GM18868 (cell line): ENCODE results near the gene LRRC31.

ENCODE experiments used
- ATAC-seq: cut with Tn5 transposase; IDR thresholded peaks from one replicate; pipeline ENCODE4 v1.9.1; 2021; ENCODE audit warnings: mild to moderate bottlenecking, moderate library complexity; ENCODE audit not compliant: unreplicated experiment

The LRRC31 gene

GRCh38 chr3:169869484-169870220 is at the start of gene LRRC31:
Gene LRRC31 (minus strand): TSS chr3:169869935. CDS start chr3:169869807, 128 bp downstream.
- no peak for ATAC-seq

GRCh38 chr3:169914321-169914720 is 44.6 kb upstream of the LRRC31 start:
- ATAC-seq: no peak

- no peak for ATAC-seq
These were observed 43.6 kb upstream of the LRRC31 start for GRCh38 chr3:169913323-169913722.

GRCh38 chr3:169911272-169911671 is 41.5 kb upstream of the LRRC31 start, which contains the start of gene SAMD7:
Gene SAMD7 (plus strand): TSS chr3:169911572. CDS start chr3:169919499, 7,927 bp downstream.
- no peak for ATAC-seq

- ATAC-seq: no peak
These were observed 38.2 kb upstream of the LRRC31 start for GRCh38 chr3:169907944-169908343.

- ATAC-seq: no peak
These were observed 37.7 kb upstream of the LRRC31 start for GRCh38 chr3:169907476-169907875.

GRCh38 chr3:169905404-169905803 is 35.7 kb upstream of the LRRC31 start:
- no peak for ATAC-seq

DNA sequence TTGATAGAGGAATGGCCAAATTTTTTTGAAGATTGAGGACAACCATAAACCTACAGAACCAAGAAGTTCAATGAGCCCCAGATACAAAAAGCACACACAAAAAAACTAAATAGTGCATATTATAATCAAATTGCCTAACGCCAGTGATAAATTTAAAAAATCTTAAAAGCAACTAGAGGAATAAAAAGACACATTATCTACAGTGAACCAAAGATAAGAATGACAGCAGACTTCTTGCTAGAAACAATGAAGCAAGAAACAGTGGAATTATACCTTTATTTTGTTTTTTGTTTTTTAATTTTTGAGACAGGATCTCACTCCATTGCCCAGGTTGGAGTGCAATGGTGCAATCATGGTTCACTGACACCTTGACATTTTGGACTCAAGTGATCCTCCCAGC is 31.7 kb upstream of the LRRC31 start:
- ATAC-seq: no peak

DNA sequence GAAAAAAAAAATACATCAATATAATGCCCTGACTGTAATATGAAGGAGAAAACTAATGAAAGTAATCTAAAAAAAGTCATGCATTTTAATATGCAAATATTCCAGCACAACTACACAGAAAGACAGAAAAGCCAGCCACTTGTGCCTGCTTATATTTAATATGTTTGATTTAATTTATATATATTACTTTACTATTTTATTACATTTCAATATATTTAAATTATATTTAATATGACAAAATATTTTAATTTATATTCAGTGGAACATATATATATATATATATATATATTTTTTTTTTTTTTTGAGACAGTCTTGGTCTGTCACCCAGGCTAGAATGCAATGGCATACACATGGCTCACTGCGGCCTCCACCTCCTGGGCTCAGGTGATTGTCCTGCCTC is 27.5 kb upstream of the LRRC31 start:
- no peak for ATAC-seq

DNA sequence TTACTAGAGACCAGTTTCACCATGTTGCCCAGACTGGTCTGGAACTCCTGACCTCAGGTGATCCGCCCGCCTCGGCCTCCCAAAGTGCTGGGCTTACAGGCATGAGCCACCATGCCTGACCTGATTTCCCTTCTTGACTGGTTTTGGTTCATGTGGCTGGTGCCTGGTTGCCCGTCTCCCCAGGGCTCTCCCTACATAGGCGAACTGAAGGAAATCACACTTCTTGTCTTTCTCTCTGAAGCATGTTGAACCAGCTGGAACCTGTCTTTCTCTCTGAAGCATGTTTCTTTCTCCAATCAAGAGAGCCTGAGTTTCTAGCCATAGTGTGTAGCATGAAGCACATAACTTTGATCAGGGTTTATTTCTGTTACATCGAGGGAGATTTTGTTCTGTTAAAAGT is 25.3 kb upstream of the LRRC31 start:
- no peak for ATAC-seq

DNA sequence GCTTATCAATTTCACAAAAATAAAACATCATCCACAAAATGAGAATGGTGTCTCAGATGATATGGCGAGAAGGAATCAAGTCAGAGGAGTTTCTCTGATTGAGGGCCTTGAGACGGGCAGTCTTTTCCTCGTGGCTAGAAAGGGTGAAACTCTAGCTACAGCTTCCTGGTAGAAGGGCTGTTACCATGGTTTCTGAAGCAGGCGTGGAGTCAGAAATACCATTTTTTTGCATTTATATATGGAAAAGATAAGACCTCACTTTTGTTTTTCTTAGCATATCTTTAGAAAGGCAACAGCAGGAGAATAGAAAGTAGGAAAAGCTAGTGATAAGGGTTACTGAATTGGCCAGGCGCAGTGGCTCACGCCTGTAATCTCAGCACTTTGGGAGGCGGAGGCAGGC is 24.4 kb upstream of the LRRC31 start:
- ATAC-seq: no peak

DNA sequence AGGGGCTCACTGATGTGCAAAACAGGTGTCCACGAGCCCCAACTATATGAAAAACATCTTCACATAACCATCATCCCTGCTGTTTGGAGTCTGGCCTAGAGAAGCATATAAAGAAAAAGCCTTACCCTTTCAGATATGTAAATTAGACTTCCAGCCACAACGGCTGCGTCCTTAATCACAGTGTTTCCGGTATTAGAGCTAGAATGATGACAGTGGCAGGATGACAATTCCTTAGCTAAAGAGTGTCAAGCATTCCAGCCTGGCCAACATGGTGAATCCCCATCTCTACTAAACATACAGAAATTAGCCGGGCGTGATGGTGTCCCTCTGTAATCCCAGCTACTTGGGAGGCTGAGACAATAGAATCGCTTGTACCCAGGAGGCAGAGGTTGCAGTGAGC is 22.2 kb upstream of the LRRC31 start:
- no peak for ATAC-seq

GRCh38 chr3:169886671-169887070 is 16.9 kb upstream of the LRRC31 start:
- ATAC-seq: no peak

DNA sequence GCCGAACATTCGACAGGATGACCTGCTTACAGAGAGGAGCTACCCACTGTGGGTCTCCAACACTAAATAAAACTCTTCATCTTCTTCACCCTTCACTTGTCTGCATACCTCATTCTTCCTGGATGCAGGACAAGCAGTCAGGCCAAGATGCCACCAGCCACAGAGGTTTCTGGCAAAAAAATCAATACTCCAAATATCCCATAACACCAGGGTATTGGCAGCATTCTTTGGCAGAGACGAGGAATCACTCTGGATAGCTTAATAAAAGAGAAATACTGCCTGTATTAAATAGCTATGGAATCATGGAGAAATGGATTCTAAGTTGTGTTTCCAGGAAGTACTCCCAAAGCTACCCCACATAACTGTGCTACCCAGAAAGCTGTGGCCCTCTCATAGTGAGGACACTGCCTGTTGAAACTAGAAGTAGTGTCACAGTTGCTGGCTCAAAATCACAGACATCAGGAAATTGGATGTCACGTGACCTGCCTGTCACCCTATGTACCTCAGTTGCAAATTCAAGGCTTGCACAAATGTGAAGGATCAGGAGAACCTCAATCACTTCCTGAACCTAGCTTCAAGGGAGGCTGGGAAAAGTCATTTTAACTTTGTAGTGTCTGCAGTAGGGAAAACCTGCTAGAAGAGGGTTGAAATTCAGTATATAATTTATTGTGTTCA is 11.0 kb upstream of the LRRC31 start:
- no peak for ATAC-seq

DNA sequence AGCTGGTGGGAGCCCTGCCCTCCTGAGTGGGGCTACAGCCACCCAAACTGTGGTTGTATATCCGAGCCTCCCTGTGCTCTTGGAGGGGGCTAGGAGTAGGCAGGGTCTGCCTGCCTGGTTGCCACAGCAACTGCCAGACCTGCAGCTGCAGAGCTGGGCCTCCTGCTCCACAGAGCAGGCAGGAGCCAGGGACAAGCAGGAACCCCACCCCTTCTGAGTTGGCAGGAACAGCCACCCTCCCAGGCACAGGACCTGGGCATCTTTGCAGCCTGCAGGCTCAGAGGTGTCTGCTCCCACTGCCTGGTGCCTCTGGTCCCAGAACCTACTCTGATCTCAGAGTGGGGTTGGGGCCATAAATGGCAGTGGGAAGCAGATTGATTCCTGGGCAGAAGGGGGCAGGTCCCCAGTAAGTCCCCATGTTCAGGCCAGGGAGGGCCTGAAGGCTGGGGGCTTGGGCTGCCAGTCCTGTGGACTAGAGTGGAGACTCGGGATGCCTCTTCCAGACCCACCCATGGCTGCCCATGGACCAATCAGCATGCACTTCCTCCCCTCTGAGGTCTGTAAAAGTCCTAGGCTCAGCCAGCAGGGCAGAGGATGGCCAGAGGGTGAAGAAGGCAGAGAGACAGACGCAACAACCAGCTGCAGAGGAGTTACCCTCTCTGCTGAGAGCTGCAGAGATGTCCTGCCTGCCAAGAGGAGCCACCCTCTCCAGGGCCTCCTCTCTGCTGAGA is 10.3 kb upstream of the LRRC31 start:
- no peak for ATAC-seq

GRCh38 chr3:169879013-169879557 is 9.3 kb upstream of the LRRC31 start:
- ATAC-seq: no peak

DNA sequence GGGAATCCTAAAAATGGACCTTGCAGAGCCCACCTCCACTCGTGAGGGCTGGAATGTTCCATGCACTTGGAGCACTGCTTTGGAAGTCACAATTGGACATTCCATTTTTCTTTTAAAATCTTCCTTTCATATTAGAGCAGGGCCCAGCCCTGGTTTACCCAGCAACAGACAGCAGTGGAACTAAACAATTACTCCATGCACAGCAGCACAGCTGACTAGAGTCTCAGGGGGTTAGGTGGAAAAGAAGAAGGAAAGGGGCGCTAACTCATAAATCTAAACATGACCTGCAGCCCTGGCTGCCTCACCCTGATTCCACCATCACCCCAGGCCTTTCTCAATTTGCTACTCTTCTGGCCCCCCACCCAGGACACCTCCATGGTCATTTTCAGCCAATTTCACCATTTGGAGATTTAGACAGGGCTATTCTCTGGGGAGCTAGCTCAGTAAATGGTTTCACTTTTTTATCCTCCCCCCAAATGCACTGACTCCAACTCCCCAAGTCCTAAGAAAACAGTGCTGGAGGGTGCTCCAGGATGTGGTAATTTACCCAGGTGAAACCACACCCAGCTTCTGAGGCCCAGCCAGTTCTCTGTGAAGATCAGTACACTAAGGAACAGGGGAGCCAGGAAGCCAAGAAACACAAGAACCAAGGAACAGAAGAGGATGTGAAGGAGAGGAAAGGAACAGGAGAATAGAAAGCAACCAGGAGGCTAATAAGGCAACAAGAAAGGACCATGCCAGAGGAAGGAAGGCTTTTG is 1.6 kb upstream of the LRRC31 start:
- no peak for ATAC-seq

DNA sequence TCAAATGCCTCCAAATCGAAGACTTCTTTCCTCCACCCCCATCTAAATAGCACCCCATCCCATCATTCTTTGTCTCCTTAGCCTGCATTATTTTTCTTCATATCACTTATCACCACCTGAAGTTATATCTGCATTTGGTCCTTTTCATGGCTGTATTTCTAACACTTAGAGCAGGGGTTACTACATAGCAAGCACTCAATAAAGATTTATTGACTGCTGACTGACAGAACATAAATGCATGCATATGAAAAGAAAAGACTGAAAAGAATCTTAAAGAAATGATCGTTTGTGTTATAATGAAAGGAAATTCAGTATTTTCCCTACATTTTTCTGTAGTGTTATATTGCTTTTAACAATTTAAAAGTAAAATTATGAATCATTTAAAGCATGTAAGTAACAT is 1.4 kb downstream of the LRRC31 start:
- no peak for ATAC-seq

DNA sequence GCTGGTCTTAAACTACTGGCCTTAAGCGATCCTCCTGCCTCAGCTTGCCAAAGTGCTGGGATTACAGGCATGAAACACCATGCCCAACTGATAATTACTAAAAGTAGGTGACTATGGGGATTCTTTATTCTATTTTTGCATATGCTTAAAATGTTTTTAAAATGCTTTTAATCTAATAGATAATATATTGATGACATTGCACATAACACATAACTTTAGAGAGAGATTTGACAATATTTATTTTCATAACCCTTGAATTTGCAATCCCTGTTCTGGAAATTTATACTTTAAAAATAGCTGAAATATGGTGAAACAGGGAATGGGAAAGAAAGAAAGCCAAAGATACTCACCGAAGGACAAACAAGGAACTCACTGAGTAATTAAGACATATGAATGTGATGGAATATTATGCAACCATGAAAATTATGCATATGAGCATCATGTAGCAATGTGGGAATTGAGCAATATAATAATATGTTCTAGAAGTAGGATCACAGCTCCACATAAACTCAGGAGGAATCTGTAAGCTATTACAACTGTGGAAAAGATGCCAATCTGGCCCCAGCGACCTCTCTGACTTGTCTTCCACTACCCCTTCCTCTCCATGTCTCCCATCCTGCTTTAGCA is 2.0 kb downstream of the LRRC31 start:
- no peak for ATAC-seq

- peak; percentile 81 for ATAC-seq
These were observed 4.5 kb downstream of the LRRC31 start for GRCh38 chr3:169865176-169865767.
